Measurements from ENCODE around the gene PTH2R. TPM values are rescaled to one million over a fixed set of nuclear protein-coding genes. Genes with fewer than 3 reads are reported as not detected.
"Not testable (repeated sequence)": the region's sequence is repeated elsewhere in the genome, so short reads cannot be mapped to it uniquely, and the experiment has no call there.

The PTH2R gene
- total and polyA plus RNA-seq, 7 donors = 0.01 to 0.08 TPM; not detected in 5

GRCh38 chr2:208529796-208530195, 123.2 kb downstream of the PTH2R start:
- Histone ChIP-seq H3K27me3 (ENCODE audit: insufficient read depth in 3 of 3, low read length in 2 of 3) (no peaks in the 10 kb centered on the region), H3K4me3 (no peak overlapping the region), H3K9me3 (no peaks in the 10 kb centered on the region), H3K27ac (no peak overlapping the region), H3K36me3 (ENCODE audit: insufficient read depth in 1 of 2, low read depth in 1 of 2) (no peaks in the 10 kb centered on the region), H3K4me1 (no peaks in the 10 kb centered on the region)
- WGBS, 3 donors = 62 to 71% (median 69%) methylated on average over 5 of the region's 5 CpGs
- no peak for ATAC-seq
- intact Hi-C loops (cut with DNase I) = no loop called here
- TF ChIP-seq CTCF (IDR thresholded peaks at IDR 0.05) = no peak
- DNase-seq = no peak

- Histone ChIP-seq H3K27ac (no peak overlapping the region), H3K4me1 (no peaks in the 10 kb centered on the region), H3K4me3 (no peak overlapping the region), H3K9me3 (no peaks in the 10 kb centered on the region), H3K27me3 (ENCODE audit: insufficient read depth in 3 of 3, low read length in 2 of 3) (no peaks in the 10 kb centered on the region), H3K36me3 (ENCODE audit: insufficient read depth in 1 of 2, low read depth in 1 of 2) (no peaks in the 10 kb centered on the region)
- no peak for TF ChIP-seq CTCF (IDR thresholded peaks at IDR 0.05)
- DNase-seq (no peak), ATAC-seq (no peak)
- intact Hi-C loops (cut with DNase I) = no loop called here
- WGBS, 3 donors = 74 to 80% (median 77%) methylated on average over 3 of the region's 3 CpGs
These were observed 124.8 kb downstream of the PTH2R start for GRCh38 chr2:208531361-208531760.

GRCh38 chr2:208535578-208535977, 129.0 kb downstream of the PTH2R start:
- H3K27ac ChIP-seq; ATAC-seq; intact Hi-C loops (cut with DNase I); DNase-seq; H3K4me1 ChIP-seq; H3K4me3 ChIP-seq; H3K9me3 ChIP-seq; H3K27me3 ChIP-seq (ENCODE audit: insufficient read depth in 3 of 3, low read length in 2 of 3); H3K36me3 ChIP-seq (ENCODE audit: insufficient read depth in 1 of 2, low read depth in 1 of 2): not testable (repeated sequence)
- WGBS, 3 donors = 85 to 96% (median 86%) methylated on average over 1 of the region's 1 CpG

- 78 to 86% (median 79%) methylated on average over 3 of the region's 3 CpGs for WGBS, 3 donors
- no peak for TF ChIP-seq CTCF (IDR thresholded peaks at IDR 0.05)
- Histone ChIP-seq H3K4me3 (no peak overlapping the region), H3K27me3 (ENCODE audit: insufficient read depth in 3 of 3, low read length in 2 of 3) (no peaks in the 10 kb centered on the region), H3K9me3 (no peaks in the 10 kb centered on the region), H3K4me1 (no peaks in the 10 kb centered on the region), H3K27ac (no peak overlapping the region), H3K36me3 (ENCODE audit: insufficient read depth in 1 of 2, low read depth in 1 of 2) (no peaks in the 10 kb centered on the region)
- ATAC-seq = no peak
- intact Hi-C loops (cut with DNase I) = no loop called here
- no peak for DNase-seq
These were observed 134.9 kb downstream of the PTH2R start for GRCh38 chr2:208541461-208541988.

GRCh38 chr2:208541989-208542464, 135.4 kb downstream of the PTH2R start:
- Histone ChIP-seq H3K27me3 (ENCODE audit: insufficient read depth in 3 of 3, low read length in 2 of 3) (no peaks in the 10 kb centered on the region), H3K9me3 (no peaks in the 10 kb centered on the region), H3K4me3 (no peak overlapping the region), H3K27ac (no peak overlapping the region), H3K4me1 (no peaks in the 10 kb centered on the region), H3K36me3 (ENCODE audit: insufficient read depth in 1 of 2, low read depth in 1 of 2) (no peaks in the 10 kb centered on the region)
- ATAC-seq (no peak), DNase-seq (no peak)
- no peak for TF ChIP-seq CTCF (IDR thresholded peaks at IDR 0.05)
- WGBS, 3 donors = 60 to 74% (median 61%) methylated on average over 3 of the region's 3 CpGs
- intact Hi-C loops (cut with DNase I) = no loop called here
